ENCODE measurements around the gene ARHGAP10.
A peak's percentile ranks its signal among the peaks of the same experiment; 100 is the strongest.

ARHGAP10 gene

GRCh38 chr4:148110169-148110568 lies 378.3 kb downstream of the ARHGAP10 start:
- H3K4me3 ChIP-seq, result no peak overlapping the region
- no peak overlapping the region for H3K9ac ChIP-seq (ENCODE audit: insufficient read length)
- DNase-seq (ENCODE audit: low read depth, low spot score), result no peak
- no peaks in the 10 kb centered on the region for H3K36me3 ChIP-seq (ENCODE audit: insufficient read depth, low read length)
- H3K9me3 ChIP-seq (ENCODE audit: low read depth, low read length), result no peaks in the 10 kb centered on the region
- H3K27ac ChIP-seq, result no peak overlapping the region
- TF ChIP-seq FOXP2 (optimal IDR thresholded peaks at IDR 0.05; ENCODE audit: control extremely low read depth, extremely low read length, insufficient read depth) (no peak), EZH2 (IDR thresholded peaks at IDR 0.05) (no peak), POLR2AphosphoS5 (IDR thresholded peaks at IDR 0.05; ENCODE audit: borderline replicate concordance, low read depth, low read length) (no peak)

DNA sequence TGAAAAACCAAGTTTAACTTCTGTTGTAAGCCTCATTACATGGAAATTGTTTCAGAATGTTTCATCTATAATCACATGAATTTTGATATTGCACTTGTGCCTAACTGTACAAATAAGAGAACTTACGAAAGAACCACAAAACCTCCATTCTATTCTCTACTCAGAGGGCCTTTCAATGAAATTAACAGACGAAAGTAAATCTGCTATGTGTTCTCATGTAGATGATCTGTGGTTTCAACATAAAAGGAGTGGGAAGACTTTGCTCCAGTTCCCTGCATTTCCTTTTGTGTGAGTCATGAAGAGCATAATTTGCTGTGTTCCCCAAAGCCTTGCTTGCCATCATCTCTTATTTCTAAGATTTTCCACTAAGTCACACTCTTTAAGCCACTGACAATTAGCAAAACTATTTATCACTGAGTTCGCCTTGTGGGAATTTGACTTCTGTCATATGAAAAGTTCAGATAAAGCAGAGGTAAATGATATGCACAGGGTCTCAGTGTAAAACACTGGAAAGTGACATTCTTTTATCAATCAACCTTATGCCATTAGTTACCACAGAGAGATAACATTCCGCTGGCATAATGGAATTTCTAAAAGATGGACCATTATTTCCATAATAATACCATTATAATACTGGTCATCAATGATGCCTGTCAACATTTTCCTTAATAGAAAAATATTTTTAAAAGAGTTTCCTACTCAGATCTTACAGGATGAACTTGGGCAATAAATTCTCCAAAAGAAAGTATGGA lies 380.5 kb downstream of the ARHGAP10 start:
- TF ChIP-seq POLR2AphosphoS5 (IDR thresholded peaks at IDR 0.05; ENCODE audit: borderline replicate concordance, low read depth, low read length) (no peak), FOXP2 (optimal IDR thresholded peaks at IDR 0.05; ENCODE audit: control extremely low read depth, extremely low read length, insufficient read depth) (peak; percentile 15)
- DNase-seq (ENCODE audit: low read depth, low spot score), result peak; percentile 62
- Histone ChIP-seq H3K36me3 (ENCODE audit: insufficient read depth, low read length) (no peaks in the 10 kb centered on the region), H3K27ac (no peak overlapping the region; the same call in 1 of the 2 replicates), H3K9ac (ENCODE audit: insufficient read length) (no peak overlapping the region), H3K4me3 (no peak overlapping the region; the same call in 1 of the 2 replicates), H3K9me3 (ENCODE audit: low read depth, low read length) (no peaks in the 10 kb centered on the region)

DNA sequence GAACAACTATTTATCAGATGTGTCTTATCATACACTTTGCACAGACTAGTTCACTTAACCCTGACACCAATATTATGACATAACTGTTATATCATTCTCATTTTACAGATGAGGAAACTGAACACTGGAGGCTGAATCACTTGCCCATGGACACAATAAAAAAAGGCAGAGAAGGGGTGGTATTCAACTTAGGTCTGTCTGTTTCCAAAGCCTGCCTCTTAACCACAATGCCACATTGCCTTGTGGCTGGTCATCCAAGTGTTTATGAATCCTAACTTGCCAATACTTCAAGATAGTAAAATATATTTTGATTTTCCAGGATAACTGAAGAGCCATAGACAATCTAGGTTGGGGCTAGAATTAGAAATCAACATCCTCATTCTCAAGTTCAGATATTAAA lies 382.5 kb downstream of the ARHGAP10 start:
- TF ChIP-seq POLR2AphosphoS5 (IDR thresholded peaks at IDR 0.05; ENCODE audit: borderline replicate concordance, low read depth, low read length), result no peak
- TF ChIP-seq FOXP2 (optimal IDR thresholded peaks at IDR 0.05; ENCODE audit: control extremely low read depth, extremely low read length, insufficient read depth), result no peak
- no peak for TF ChIP-seq EZH2 (IDR thresholded peaks at IDR 0.05)
- no peaks in the 10 kb centered on the region for H3K36me3 ChIP-seq (ENCODE audit: insufficient read depth, low read length)
- H3K27ac ChIP-seq, result no peak overlapping the region
- H3K9ac ChIP-seq (ENCODE audit: insufficient read length), result no peak overlapping the region
- no peak for DNase-seq (ENCODE audit: low read depth, low spot score)
- H3K4me3 ChIP-seq, result no peak overlapping the region
- H3K9me3 ChIP-seq (ENCODE audit: low read depth, low read length), result no peaks in the 10 kb centered on the region

DNA sequence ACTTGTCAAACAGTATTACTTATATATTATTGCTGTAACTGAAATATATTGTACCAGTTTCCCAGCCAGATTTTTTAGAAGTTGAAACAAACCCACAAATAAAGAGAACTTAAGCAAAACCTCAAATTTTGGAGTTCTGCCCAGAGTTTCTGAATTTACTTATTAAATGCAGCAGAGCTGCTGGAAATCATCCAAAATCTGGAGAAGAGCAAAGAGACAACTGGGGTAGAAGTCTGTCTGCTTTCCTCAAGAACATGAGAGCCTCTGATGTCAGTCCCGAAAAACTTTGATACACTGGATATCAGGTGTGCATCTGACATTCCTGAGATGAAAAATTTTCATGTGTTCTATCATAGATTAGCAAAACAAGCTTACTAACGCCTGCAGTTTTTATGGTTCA lies 384.4 kb downstream of the ARHGAP10 start:
- Histone ChIP-seq H3K36me3 (ENCODE audit: insufficient read depth, low read length) (no peaks in the 10 kb centered on the region), H3K9ac (ENCODE audit: insufficient read length) (no peak overlapping the region), H3K4me3 (peak overlapping the region; percentile 69), H3K9me3 (ENCODE audit: low read depth, low read length) (no peaks in the 10 kb centered on the region), H3K27ac (peak overlapping the region; percentile 86)
- DNase-seq (ENCODE audit: low read depth, low spot score), result peak; percentile 98
- TF ChIP-seq FOXP2 (optimal IDR thresholded peaks at IDR 0.05; ENCODE audit: control extremely low read depth, extremely low read length, insufficient read depth), result no peak
- no peak for TF ChIP-seq EZH2 (IDR thresholded peaks at IDR 0.05)
- TF ChIP-seq POLR2AphosphoS5 (IDR thresholded peaks at IDR 0.05; ENCODE audit: borderline replicate concordance, low read depth, low read length), result peak; percentile 18; the same call in 1 of the 2 replicates

DNA sequence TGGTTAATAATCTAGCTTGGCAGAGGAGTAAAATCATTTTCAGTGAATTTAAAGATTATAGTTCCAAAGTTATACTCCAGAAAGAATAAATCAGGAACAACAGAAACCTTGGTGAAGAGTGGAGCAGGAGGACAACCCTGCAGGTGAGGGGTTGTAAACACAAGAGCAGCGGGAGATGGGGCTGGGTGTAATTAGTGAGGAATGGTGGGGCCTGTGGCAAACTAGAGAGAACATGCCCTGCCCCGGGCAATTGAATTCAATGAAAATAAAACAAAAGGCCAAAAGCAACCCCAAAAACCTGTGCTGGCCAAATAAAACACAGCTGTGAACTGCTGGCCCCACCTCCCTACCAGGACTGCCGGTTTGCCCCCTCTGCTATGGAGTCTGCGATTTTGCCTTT lies 385.1 kb downstream of the ARHGAP10 start:
- H3K36me3 ChIP-seq (ENCODE audit: insufficient read depth, low read length), result no peaks in the 10 kb centered on the region
- peak overlapping the region; percentile 86 for H3K27ac ChIP-seq
- H3K4me3 ChIP-seq, result peak overlapping the region; percentile 69
- H3K9ac ChIP-seq (ENCODE audit: insufficient read length), result no peak overlapping the region
- no peak for DNase-seq (ENCODE audit: low read depth, low spot score)
- TF ChIP-seq FOXP2 (optimal IDR thresholded peaks at IDR 0.05; ENCODE audit: control extremely low read depth, extremely low read length, insufficient read depth) (no peak), EZH2 (IDR thresholded peaks at IDR 0.05) (no peak), POLR2AphosphoS5 (IDR thresholded peaks at IDR 0.05; ENCODE audit: borderline replicate concordance, low read depth, low read length) (no peak)
- H3K9me3 ChIP-seq (ENCODE audit: low read depth, low read length), result no peaks in the 10 kb centered on the region

DNA sequence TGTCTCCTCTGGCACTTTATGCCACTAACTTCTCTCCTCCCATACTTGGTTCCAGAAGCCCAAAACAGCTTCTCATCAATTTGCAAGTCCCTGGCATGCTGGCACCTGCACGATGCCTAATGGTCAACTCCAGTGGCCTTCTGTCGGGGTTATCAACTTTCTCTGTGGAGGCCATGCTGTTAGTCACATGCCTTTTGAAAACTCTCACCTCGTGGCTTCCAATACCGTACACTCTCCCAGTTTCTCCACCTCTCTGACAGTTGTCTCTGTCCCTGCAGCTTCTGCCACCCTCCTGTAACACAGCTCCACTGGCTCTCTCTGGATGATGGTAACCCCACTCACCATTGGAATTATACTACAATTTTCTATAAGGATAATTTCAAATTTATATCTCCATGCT lies 386.3 kb downstream of the ARHGAP10 start:
- DNase-seq (ENCODE audit: low read depth, low spot score), result no peak
- TF ChIP-seq EZH2 (IDR thresholded peaks at IDR 0.05) (no peak), FOXP2 (optimal IDR thresholded peaks at IDR 0.05; ENCODE audit: control extremely low read depth, extremely low read length, insufficient read depth) (no peak), POLR2AphosphoS5 (IDR thresholded peaks at IDR 0.05; ENCODE audit: borderline replicate concordance, low read depth, low read length) (no peak)
- H3K27ac ChIP-seq, result no peak overlapping the region
- H3K9me3 ChIP-seq (ENCODE audit: low read depth, low read length), result no peaks in the 10 kb centered on the region
- no peaks in the 10 kb centered on the region for H3K36me3 ChIP-seq (ENCODE audit: insufficient read depth, low read length)
- no peak overlapping the region for H3K4me3 ChIP-seq
- no peak overlapping the region for H3K9ac ChIP-seq (ENCODE audit: insufficient read length)

- DNase-seq (ENCODE audit: low read depth, low spot score), result no peak
- no peaks in the 10 kb centered on the region for H3K9me3 ChIP-seq (ENCODE audit: low read depth, low read length)
- H3K36me3 ChIP-seq (ENCODE audit: insufficient read depth, low read length), result no peaks in the 10 kb centered on the region
- no peak overlapping the region for H3K27ac ChIP-seq
- no peak overlapping the region for H3K4me3 ChIP-seq
- H3K9ac ChIP-seq (ENCODE audit: insufficient read length), result no peak overlapping the region
- TF ChIP-seq POLR2AphosphoS5 (IDR thresholded peaks at IDR 0.05; ENCODE audit: borderline replicate concordance, low read depth, low read length), result no peak
- no peak for TF ChIP-seq FOXP2 (optimal IDR thresholded peaks at IDR 0.05; ENCODE audit: control extremely low read depth, extremely low read length, insufficient read depth)
- no peak for TF ChIP-seq EZH2 (IDR thresholded peaks at IDR 0.05)
Observed at GRCh38 chr4:148118633-148119032, 386.7 kb downstream of the ARHGAP10 start.

DNA sequence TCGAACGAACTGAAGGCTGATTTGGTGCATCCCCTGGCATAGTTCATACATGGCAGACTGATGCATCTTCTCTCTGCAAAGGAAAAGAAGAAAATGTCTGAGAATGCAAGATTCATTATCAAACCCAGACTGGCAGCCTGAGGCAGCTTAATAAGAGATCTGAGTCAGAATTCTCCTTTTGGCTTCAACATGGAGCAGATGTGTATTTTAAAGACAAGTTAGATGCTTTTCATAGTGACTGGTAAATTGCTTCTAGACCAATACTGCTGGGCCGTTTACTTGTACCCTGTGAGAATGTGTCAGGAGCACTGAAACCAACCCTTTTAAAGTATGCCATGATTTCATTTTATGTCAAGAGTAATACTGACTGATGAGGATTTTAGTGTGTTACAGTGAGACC lies 388.3 kb downstream of the ARHGAP10 start:
- DNase-seq (ENCODE audit: low read depth, low spot score), result no peak
- TF ChIP-seq FOXP2 (optimal IDR thresholded peaks at IDR 0.05; ENCODE audit: control extremely low read depth, extremely low read length, insufficient read depth), result no peak
- no peak for TF ChIP-seq POLR2AphosphoS5 (IDR thresholded peaks at IDR 0.05; ENCODE audit: borderline replicate concordance, low read depth, low read length)
- no peak for TF ChIP-seq EZH2 (IDR thresholded peaks at IDR 0.05)
- no peak overlapping the region for H3K27ac ChIP-seq

More for the DNA sequence above, 388.3 kb downstream of the ARHGAP10 start:
- Histone ChIP-seq H3K9ac (ENCODE audit: insufficient read length) (no peak overlapping the region), H3K9me3 (ENCODE audit: low read depth, low read length) (no peaks in the 10 kb centered on the region), H3K36me3 (ENCODE audit: insufficient read depth, low read length) (no peaks in the 10 kb centered on the region), H3K4me3 (no peak overlapping the region)
